Measurements from ENCODE around the gene LTB4R2.

- TF ChIP-seq CTCF (IDR thresholded peaks at IDR 0.05) (no peak), EZH2 (IDR thresholded peaks at IDR 0.05) (no peak), EZH2phosphoT487 (IDR thresholded peaks at IDR 0.05) (no peak)
These were observed 12.7 kb downstream of the LTB4R2 start for GRCh38 chr14:24322672-24323071.
